ENCODE measurements around the gene MIGA1.

- TF ChIP-seq, protein P1, sequence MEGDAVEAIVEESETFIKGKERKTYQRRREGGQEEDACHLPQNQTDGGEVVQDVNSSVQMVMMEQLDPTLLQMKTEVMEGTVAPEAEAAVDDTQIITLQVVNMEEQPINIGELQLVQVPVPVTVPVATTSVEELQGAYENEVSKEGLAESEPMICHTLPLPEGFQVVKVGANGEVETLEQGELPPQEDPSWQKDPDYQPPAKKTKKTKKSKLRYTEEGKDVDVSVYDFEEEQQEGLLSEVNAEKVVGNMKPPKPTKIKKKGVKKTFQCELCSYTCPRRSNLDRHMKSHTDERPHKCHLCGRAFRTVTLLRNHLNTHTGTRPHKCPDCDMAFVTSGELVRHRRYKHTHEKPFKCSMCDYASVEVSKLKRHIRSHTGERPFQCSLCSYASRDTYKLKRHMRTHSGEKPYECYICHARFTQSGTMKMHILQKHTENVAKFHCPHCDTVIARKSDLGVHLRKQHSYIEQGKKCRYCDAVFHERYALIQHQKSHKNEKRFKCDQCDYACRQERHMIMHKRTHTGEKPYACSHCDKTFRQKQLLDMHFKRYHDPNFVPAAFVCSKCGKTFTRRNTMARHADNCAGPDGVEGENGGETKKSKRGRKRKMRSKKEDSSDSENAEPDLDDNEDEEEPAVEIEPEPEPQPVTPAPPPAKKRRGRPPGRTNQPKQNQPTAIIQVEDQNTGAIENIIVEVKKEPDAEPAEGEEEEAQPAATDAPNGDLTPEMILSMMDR (IDR thresholded peaks at IDR 0.05) = no peak
- TF ChIP-seq POLR2AphosphoS5 (IDR thresholded peaks at IDR 0.05; ENCODE audit: low read depth, low read length) = no peak
- no peak for TF ChIP-seq TCF7L2 (IDR thresholded peaks at IDR 0.05; ENCODE audit: low read depth, low read length)
Observed at GRCh38 chr1:77905603-77906002, 126.2 kb downstream of the MIGA1 start.

Measured in Panc1 (cell line).